IMR-90 (cell line): Measurements from ENCODE around the gene THSD7B.

Source experiments
- CTCF ChIP-seq: conservative IDR thresholded peaks from 2 replicates; pipeline ENCODE4 v1.5.1; 2012; ENCODE audit warnings: mild to moderate bottlenecking, low read depth, low read length, improper control_type of control experiment
- MAZ ChIP-seq: IDR thresholded peaks from 2 replicates; pipeline ENCODE4 v1.6.1; 2012; ENCODE audit warnings: low read depth, mild to moderate bottlenecking, low read length, improper control_type of control experiment, moderate library complexity, borderline replicate concordance

GRCh38 chr2:136929531-136929930 is 164.2 kb downstream of the THSD7B start:
- TF ChIP-seq CTCF = no peak
- no peak for TF ChIP-seq MAZ
